ENCODE data around the gene ZNF830.

- peak; percentile 2 for TF ChIP-seq CTCF (IDR thresholded peaks at IDR 0.05; ENCODE audit: borderline replicate concordance, extremely low read depth, low read length, poor library complexity, severe bottlenecking)
- no peak for TF ChIP-seq EZH2 (IDR thresholded peaks at IDR 0.05; ENCODE audit: borderline replicate concordance, low read depth, low read length, severe bottlenecking)
Observed at GRCh38 chr17:34961093-34961911, at the start of gene ZNF830, which contains the start of gene CCT6B.
